ENCODE results near the gene PDZD8. TPM values are rescaled to one million over a fixed set of nuclear protein-coding genes. Genes with fewer than 3 reads are reported as not detected.

PDZD8 gene
- total RNA-seq, 2 donors from 2014 or later, result 18.4 to 29.6 TPM

GRCh38 chr10:117284716-117285494 is 90.3 kb downstream of the PDZD8 start:
- H3K36me3 Mint-ChIP-seq (ENCODE audit: low read depth), result peaks cover 8% of the 10 kb centered on the region
- H3K4me1 Mint-ChIP-seq, result no peaks in the 10 kb centered on the region
- H3K9me3 ChIP-seq (ENCODE audit: control insufficient read depth, low read length, poor library complexity, severe bottlenecking), result no peaks in the 10 kb centered on the region
- H3K27ac Mint-ChIP-seq, result no peak overlapping the region
- no peak overlapping the region for H3K4me3 Mint-ChIP-seq
- DNase-seq, result no peak
- no peaks in the 10 kb centered on the region for H3K27me3 Mint-ChIP-seq
- ATAC-seq, result no peak

- DNase-seq, result no peak
- ATAC-seq, result no peak
Observed at GRCh38 chr10:117277675-117278074, 97.6 kb downstream of the PDZD8 start.

DNA sequence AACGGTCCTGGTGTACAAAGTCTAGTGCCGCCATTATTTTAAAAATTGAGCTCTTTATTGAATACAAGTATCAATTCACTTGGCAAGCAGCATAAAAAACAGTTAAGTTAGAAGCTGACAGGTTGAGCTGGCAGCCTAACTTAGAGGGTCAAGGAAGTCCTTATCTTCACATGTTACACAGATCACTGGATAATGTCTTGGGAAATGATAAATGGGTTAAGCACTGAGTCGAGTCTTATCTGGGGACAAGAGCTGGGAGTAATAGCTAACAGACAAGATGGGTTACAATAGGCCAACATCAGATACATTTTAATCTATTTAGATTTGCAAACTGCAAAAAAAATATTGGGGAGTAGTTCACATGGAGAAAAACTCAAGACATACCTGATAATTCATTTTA is 100.1 kb downstream of the PDZD8 start:
- peaks cover 2% of the 10 kb centered on the region for H3K4me1 Mint-ChIP-seq
- no peaks in the 10 kb centered on the region for H3K36me3 Mint-ChIP-seq (ENCODE audit: low read depth)
- H3K4me3 Mint-ChIP-seq, result no peak overlapping the region
- H3K27ac Mint-ChIP-seq, result no peak overlapping the region
- no peak for DNase-seq
- ATAC-seq, result no peak
- H3K27me3 Mint-ChIP-seq, result no peaks in the 10 kb centered on the region
- H3K9me3 ChIP-seq (ENCODE audit: control insufficient read depth, low read length, poor library complexity, severe bottlenecking), result no peaks in the 10 kb centered on the region

More at GRCh38 chr10:117277675-117278074, 97.6 kb downstream of the PDZD8 start:
- H3K4me3 Mint-ChIP-seq, result no peak overlapping the region
- H3K27me3 Mint-ChIP-seq, result no peaks in the 10 kb centered on the region
- H3K4me1 Mint-ChIP-seq, result peaks cover 2% of the 10 kb centered on the region
- no peaks in the 10 kb centered on the region for H3K9me3 ChIP-seq (ENCODE audit: control insufficient read depth, low read length, poor library complexity, severe bottlenecking)
- no peak overlapping the region for H3K27ac Mint-ChIP-seq
- no peaks in the 10 kb centered on the region for H3K36me3 Mint-ChIP-seq (ENCODE audit: low read depth)

DNA sequence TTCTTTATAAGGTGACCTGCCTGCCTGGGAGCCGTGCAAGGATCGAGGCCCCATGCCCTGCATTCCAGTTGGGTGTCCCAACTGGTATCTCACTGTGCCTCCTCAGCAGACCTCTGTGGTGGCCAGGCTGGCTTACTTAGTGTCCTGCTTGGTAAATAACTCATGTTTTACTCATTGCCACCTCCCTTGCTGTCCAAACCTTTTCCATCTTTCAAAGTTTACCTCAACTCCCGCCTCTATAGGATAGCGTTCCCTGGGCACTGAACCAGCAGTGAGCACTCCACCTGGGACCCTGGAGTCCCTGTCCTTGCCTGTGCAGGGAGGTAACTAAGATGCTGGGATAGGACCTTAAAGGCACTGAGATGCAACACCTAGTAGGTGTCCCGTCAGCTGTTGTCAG is 100.7 kb downstream of the PDZD8 start:
- no peaks in the 10 kb centered on the region for H3K9me3 ChIP-seq (ENCODE audit: control insufficient read depth, low read length, poor library complexity, severe bottlenecking)
- no peaks in the 10 kb centered on the region for H3K36me3 Mint-ChIP-seq (ENCODE audit: low read depth)
- no peak overlapping the region for H3K4me3 Mint-ChIP-seq
- no peak for ATAC-seq
- no peak for DNase-seq
- peaks cover 2% of the 10 kb centered on the region for H3K4me1 Mint-ChIP-seq
- no peak overlapping the region for H3K27ac Mint-ChIP-seq
- no peaks in the 10 kb centered on the region for H3K27me3 Mint-ChIP-seq

DNA sequence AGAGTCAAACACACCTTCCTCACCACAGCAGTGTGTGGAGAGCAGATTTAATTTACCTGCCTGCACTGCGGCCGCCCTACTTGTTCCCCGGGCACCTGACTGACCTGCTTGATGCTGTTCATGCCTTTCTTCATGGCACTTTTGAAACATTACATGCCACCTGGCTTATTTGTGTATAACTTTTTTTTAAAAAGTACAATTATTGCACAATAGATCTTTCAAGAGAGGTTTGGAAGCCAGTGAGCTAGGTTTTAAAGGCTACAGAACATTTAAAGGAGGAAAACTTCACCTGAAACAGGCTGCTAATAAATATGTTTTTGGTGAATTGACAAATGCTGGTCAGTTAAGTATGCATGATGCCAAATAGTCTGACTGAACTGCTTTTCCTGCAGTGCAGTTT is 101.3 kb downstream of the PDZD8 start:
- no peak overlapping the region for H3K27ac Mint-ChIP-seq
- H3K36me3 Mint-ChIP-seq (ENCODE audit: low read depth), result no peaks in the 10 kb centered on the region

GRCh38 chr10:117272195-117273076 is 102.8 kb downstream of the PDZD8 start:
- H3K27me3 Mint-ChIP-seq, result no peaks in the 10 kb centered on the region
- H3K36me3 Mint-ChIP-seq (ENCODE audit: low read depth), result no peaks in the 10 kb centered on the region
- DNase-seq (no peak), ATAC-seq (no peak)
- H3K4me1 Mint-ChIP-seq, result peaks cover 2% of the 10 kb centered on the region
- H3K27ac Mint-ChIP-seq, result no peak overlapping the region
- H3K9me3 ChIP-seq (ENCODE audit: control insufficient read depth, low read length, poor library complexity, severe bottlenecking), result no peaks in the 10 kb centered on the region
- H3K4me3 Mint-ChIP-seq, result no peak overlapping the region

More for the DNA sequence above, 101.3 kb downstream of the PDZD8 start:
- Mint-ChIP-seq H3K4me1 (peaks cover 2% of the 10 kb centered on the region), H3K27me3 (no peaks in the 10 kb centered on the region), H3K4me3 (no peak overlapping the region)
- H3K9me3 ChIP-seq (ENCODE audit: control insufficient read depth, low read length, poor library complexity, severe bottlenecking), result no peaks in the 10 kb centered on the region
- DNase-seq (no peak), ATAC-seq (no peak)

DNA sequence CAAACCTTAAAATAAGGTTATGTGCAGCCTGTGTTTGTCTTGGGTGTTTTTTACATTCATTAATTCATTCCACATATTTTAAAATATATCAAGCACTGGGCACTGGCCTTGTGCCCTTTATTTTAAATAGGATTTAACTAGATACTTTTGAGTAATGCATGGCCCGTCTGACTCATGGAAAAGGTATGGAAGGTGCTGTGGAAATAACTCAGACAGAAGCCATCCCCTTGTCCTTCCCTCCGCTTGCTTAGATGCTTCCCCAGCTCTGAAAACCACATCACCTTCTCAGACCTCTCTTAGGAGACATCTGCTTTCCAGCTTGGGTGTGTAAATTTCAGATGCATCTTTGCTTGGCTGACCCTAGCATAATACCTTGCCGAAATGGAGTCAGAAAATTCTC is 103.8 kb downstream of the PDZD8 start:
- no peaks in the 10 kb centered on the region for H3K36me3 Mint-ChIP-seq (ENCODE audit: low read depth)
- H3K4me3 Mint-ChIP-seq, result no peak overlapping the region
- no peaks in the 10 kb centered on the region for H3K9me3 ChIP-seq (ENCODE audit: control insufficient read depth, low read length, poor library complexity, severe bottlenecking)
- ATAC-seq, result no peak
- H3K27ac Mint-ChIP-seq, result no peak overlapping the region
- H3K4me1 Mint-ChIP-seq, result peaks cover 2% of the 10 kb centered on the region
- H3K27me3 Mint-ChIP-seq, result no peaks in the 10 kb centered on the region
- DNase-seq, result no peak

DNA sequence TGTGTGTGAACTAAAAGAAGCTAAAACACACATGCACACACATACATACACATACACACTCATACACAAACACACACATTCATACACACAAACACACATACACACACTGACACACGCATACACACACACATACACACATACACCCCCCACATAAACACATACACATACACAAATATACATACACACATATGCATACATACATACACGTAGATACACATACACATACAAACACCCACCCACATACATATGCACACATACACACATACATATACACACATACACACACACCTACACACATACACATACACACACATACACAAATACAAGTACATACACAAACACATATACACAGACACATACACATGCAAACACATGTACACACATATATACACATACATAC is 106.3 kb downstream of the PDZD8 start:
- Mint-ChIP-seq H3K4me1 (no peaks in the 10 kb centered on the region), H3K36me3 (ENCODE audit: low read depth) (no peaks in the 10 kb centered on the region), H3K27ac (no peak overlapping the region), H3K4me3 (no peak overlapping the region), H3K27me3 (peaks cover 15% of the 10 kb centered on the region)
- ATAC-seq, result no peak
- no peaks in the 10 kb centered on the region for H3K9me3 ChIP-seq (ENCODE audit: control insufficient read depth, low read length, poor library complexity, severe bottlenecking)
- DNase-seq, result no peak

- ATAC-seq, result no peak
- Mint-ChIP-seq H3K27me3 (peaks cover 20% of the 10 kb centered on the region), H3K27ac (no peak overlapping the region), H3K36me3 (ENCODE audit: low read depth) (no peaks in the 10 kb centered on the region), H3K4me3 (no peak overlapping the region), H3K4me1 (no peaks in the 10 kb centered on the region)
- no peak for DNase-seq
- no peaks in the 10 kb centered on the region for H3K9me3 ChIP-seq (ENCODE audit: control insufficient read depth, low read length, poor library complexity, severe bottlenecking)
Observed at GRCh38 chr10:117268258-117268657, 107.0 kb downstream of the PDZD8 start.

DNA sequence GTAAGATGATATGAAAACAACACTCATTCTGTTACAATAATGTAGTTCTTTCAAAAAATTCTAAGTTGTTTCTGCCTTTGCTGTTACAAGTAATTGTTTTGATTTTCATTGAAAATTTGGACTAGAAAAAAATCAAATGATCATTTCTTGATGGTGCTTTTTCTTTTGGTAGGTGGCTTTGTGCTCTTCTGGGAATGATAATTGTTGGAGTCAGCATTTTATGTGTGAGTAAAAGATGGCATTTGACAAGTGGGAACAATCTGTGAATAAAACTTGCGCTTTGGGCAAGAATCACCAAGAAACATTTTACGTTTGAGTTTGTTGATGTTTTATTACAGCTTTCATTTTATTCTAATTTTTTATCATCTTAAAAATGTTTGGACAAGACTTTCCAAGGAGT is 108.4 kb downstream of the PDZD8 start:
- DNase-seq (no peak), ATAC-seq (no peak)
- Mint-ChIP-seq H3K36me3 (ENCODE audit: low read depth) (no peaks in the 10 kb centered on the region), H3K27ac (no peak overlapping the region), H3K4me1 (no peaks in the 10 kb centered on the region), H3K4me3 (no peak overlapping the region), H3K27me3 (peaks cover 35% of the 10 kb centered on the region)
- H3K9me3 ChIP-seq (ENCODE audit: control insufficient read depth, low read length, poor library complexity, severe bottlenecking), result no peaks in the 10 kb centered on the region

GRCh38 chr10:117266400-117266799 is 108.8 kb downstream of the PDZD8 start:
- DNase-seq (no peak), ATAC-seq (no peak)
- Mint-ChIP-seq H3K36me3 (ENCODE audit: low read depth) (no peaks in the 10 kb centered on the region), H3K27me3 (peaks cover 39% of the 10 kb centered on the region), H3K4me3 (no peak overlapping the region), H3K4me1 (no peaks in the 10 kb centered on the region), H3K27ac (no peak overlapping the region)
- H3K9me3 ChIP-seq (ENCODE audit: control insufficient read depth, low read length, poor library complexity, severe bottlenecking), result no peaks in the 10 kb centered on the region

DNA sequence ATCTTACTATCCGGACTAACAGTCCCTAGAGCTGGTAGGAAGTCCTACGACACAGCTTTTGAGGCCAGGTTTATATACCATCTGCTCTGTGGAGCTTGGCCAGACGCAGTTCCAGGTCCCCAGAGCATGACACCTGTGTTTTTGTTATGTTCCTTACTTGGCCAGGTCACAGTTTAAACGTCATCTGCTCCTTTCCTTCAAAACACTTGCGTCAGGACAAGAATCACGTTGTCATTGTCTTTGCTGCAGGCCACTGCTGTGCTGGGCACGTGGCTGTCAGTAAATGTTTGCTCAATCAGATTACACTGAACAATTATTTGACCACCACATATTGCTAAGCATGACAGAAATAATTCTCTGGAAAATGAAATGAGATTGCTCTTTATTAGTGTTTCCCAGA is 110.5 kb downstream of the PDZD8 start:
- Mint-ChIP-seq H3K36me3 (ENCODE audit: low read depth) (peaks cover 2% of the 10 kb centered on the region), H3K27ac (no peak overlapping the region), H3K27me3 (peaks cover 55% of the 10 kb centered on the region), H3K4me1 (no peaks in the 10 kb centered on the region), H3K4me3 (no peak overlapping the region)
- no peak for ATAC-seq
- no peak for DNase-seq
- no peaks in the 10 kb centered on the region for H3K9me3 ChIP-seq (ENCODE audit: control insufficient read depth, low read length, poor library complexity, severe bottlenecking)

GRCh38 chr10:117262903-117263293 is 112.3 kb downstream of the PDZD8 start:
- DNase-seq (no peak), ATAC-seq (no peak)
- no peak overlapping the region for H3K27ac Mint-ChIP-seq
- H3K27me3 Mint-ChIP-seq, result peaks cover 69% of the 10 kb centered on the region
- peaks cover 3% of the 10 kb centered on the region for H3K4me1 Mint-ChIP-seq
- no peaks in the 10 kb centered on the region for H3K9me3 ChIP-seq (ENCODE audit: control insufficient read depth, low read length, poor library complexity, severe bottlenecking)
- H3K36me3 Mint-ChIP-seq (ENCODE audit: low read depth), result peaks cover 5% of the 10 kb centered on the region
- no peak overlapping the region for H3K4me3 Mint-ChIP-seq

Data from T-helper 17 cell (primary cell).